Hematopoietic multipotent progenitor cell treated with erythropoietin and hydrocortisone succinate and interleukin-3 and kit ligand, for 17 days (in vitro differentiated cells): ENCODE data around the gene NFE2L1.
"Not testable (repeated sequence)": the region's sequence is repeated elsewhere in the genome, so short reads cannot be mapped to it uniquely, and the experiment has no call there.

Experiments
- DNase-seq: peaks from one replicate; pipeline ENCODE4 v3.0.0-alpha.2; 2015; ENCODE audit warnings: low spot score

NFE2L1 gene

GRCh38 chr17:48048384-48049126 lies 396 bp downstream of the NFE2L1 start:
- peak; percentile 74 for DNase-seq

- DNase-seq = no peak
Measured at GRCh38 chr17:48051283-48051682, 3.1 kb downstream of the NFE2L1 start.

- peak; percentile 46 for DNase-seq
Measured at GRCh38 chr17:48051706-48052486, 3.7 kb downstream of the NFE2L1 start.

GRCh38 chr17:48052956-48053757 lies 5.0 kb downstream of the NFE2L1 start:
- DNase-seq = no peak

GRCh38 chr17:48053758-48054237 lies 5.6 kb downstream of the NFE2L1 start:
- DNase-seq = no peak

DNA sequence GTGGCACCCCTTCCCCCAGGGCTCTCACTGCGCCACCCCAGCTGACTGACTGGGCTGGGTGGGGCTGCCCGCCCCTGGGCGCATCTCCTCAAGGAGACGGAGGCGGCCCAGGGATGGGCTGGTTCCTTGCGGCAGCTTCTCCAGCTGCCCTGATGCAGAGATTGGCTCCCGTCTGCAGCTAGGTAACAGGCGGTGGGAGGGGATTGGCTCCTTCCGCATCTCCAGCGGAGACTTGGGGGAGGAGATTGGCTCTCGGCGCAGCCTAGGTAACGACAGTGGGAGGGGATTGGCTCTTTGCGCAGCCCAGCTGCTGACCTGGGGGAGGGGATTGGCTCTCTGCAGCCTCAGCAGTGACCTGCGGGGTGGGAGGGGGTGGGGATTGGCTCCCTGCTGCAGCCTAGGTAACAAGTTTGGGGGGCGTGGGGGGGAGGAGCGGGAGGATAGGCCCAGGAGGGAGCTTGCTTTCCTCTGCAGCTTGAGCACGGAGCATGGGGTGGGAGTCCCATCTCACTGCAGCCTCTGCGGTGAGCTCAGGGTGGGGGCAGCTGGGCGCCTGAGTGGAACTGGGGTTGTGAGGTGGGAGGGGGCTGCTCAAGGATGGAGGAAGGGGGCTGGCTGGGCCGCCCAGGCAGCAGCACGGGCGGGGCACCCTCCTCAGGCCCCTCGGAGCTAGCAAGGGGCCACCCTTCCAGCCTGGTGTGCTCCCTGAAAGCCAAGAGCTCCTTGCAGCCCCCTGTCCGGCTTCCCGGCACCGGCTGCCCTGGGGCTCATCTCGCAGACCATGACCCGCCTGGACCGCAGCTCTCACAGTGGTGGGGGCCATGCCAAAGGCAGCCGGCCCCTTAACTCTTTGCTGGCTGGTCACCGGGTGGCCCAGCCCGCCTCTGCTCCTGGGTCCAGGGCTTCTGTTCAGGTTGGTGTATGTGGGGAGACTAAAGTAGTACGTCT lies 6.4 kb downstream of the NFE2L1 start:
- no peak for DNase-seq

- DNase-seq = no peak
Measured at GRCh38 chr17:48055531-48056245, 7.5 kb downstream of the NFE2L1 start.

GRCh38 chr17:48056246-48056745 lies 8.1 kb downstream of the NFE2L1 start:
- DNase-seq = no peak

- DNase-seq = no peak
Measured at GRCh38 chr17:48056879-48057278, 8.7 kb downstream of the NFE2L1 start.

DNA sequence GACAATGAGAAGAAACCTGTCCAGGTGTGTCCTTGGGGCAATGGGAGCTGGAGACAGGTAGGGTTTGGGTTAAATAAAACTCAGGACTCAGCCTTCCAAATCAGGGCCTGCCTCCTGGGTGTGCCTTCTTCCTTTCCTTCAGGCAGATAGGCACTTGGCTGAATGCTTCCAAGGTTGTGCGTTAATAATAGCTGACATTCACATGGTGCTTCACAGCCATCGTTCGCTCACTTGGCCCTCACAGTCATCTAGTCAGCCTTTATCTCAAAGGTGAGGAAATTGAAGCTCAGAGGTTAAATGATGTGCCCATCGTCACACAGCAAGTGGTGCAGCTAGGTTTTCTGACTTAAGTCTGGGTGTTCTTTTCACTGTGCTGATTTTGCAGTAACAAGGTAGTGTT lies 9.5 kb downstream of the NFE2L1 start:
- no peak for DNase-seq

DNA sequence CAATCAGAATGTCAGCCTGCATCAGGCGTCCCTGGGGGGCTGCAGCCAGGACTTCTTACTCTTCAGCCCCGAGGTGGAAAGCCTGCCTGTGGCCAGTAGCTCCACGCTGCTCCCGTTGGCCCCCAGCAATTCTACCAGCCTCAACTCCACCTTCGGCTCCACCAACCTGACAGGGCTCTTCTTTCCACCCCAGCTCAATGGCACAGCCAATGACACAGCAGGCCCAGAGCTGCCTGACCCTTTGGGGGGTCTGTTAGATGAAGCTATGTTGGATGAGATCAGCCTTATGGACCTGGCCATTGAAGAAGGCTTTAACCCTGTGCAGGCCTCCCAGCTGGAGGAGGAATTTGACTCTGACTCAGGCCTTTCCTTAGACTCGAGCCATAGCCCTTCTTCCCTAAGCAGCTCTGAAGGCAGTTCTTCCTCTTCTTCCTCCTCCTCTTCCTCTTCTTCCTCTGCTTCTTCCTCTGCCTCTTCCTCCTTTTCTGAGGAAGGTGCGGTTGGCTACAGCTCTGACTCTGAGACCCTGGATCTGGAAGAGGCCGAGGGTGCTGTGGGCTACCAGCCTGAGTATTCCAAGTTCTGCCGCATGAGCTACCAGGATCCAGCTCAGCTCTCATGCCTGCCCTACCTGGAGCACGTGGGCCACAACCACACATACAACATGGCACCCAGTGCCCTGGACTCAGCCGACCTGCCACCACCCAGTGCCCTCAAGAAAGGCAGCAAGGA lies 10.4 kb downstream of the NFE2L1 start:
- no peak for DNase-seq

DNA sequence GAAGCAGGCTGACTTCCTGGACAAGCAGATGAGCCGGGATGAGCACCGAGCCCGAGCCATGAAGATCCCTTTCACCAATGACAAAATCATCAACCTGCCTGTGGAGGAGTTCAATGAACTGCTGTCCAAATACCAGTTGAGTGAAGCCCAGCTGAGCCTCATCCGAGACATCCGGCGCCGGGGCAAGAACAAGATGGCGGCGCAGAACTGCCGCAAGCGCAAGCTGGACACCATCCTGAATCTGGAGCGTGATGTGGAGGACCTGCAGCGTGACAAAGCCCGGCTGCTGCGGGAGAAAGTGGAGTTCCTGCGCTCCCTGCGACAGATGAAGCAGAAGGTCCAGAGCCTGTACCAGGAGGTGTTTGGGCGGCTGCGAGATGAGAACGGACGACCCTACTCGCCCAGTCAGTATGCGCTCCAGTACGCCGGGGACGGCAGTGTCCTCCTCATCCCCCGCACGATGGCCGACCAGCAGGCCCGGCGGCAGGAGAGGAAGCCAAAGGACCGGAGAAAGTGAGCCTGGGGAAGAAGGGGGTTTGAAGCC lies 11.0 kb downstream of the NFE2L1 start:
- no peak for DNase-seq

- DNase-seq = no peak
Measured at GRCh38 chr17:48060249-48060648, 12.1 kb downstream of the NFE2L1 start.

- no peak for DNase-seq
Measured at GRCh38 chr17:48062273-48062672, 14.1 kb downstream of the NFE2L1 start.

GRCh38 chr17:48064638-48065037 lies 16.5 kb downstream of the NFE2L1 start:
- no peak for DNase-seq

GRCh38 chr17:48066192-48066591 lies 18.0 kb downstream of the NFE2L1 start:
- no peak for DNase-seq

- DNase-seq = no peak
Measured at GRCh38 chr17:48066656-48067055, 18.5 kb downstream of the NFE2L1 start.

GRCh38 chr17:48067245-48067644 lies 19.1 kb downstream of the NFE2L1 start:
- no peak for DNase-seq

DNA sequence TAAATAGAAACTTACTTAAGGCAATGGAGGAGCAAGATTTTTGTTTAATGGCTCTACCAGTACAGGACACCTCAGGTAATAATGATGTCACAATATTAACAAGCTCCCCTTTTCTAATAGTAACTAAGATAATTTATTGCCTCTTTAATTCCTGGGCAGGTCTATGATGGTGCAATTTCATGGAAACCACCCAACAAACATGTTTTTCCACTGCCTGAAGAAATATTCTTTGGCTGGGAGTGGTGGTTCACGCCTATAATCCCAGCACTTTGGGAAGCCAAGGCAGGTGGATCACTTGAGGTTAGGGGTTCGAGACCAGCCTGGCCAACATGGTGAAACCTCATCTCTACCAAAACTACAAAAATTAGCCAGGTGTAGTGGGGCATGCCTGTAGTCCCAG lies 19.6 kb downstream of the NFE2L1 start:
- not testable (repeated sequence) for DNase-seq
